GM19455 (cell line): ENCODE results near the gene IL20.
"Not testable (repeated sequence)": the region's sequence is repeated elsewhere in the genome, so short reads cannot be mapped to it uniquely, and the experiment has no call there.

Experiments used
- ATAC-seq: cut with Tn5 transposase; IDR thresholded peaks from one replicate; pipeline ENCODE4 v1.9.1; 2021; ENCODE audit not compliant: unreplicated experiment

IL20 gene

DNA sequence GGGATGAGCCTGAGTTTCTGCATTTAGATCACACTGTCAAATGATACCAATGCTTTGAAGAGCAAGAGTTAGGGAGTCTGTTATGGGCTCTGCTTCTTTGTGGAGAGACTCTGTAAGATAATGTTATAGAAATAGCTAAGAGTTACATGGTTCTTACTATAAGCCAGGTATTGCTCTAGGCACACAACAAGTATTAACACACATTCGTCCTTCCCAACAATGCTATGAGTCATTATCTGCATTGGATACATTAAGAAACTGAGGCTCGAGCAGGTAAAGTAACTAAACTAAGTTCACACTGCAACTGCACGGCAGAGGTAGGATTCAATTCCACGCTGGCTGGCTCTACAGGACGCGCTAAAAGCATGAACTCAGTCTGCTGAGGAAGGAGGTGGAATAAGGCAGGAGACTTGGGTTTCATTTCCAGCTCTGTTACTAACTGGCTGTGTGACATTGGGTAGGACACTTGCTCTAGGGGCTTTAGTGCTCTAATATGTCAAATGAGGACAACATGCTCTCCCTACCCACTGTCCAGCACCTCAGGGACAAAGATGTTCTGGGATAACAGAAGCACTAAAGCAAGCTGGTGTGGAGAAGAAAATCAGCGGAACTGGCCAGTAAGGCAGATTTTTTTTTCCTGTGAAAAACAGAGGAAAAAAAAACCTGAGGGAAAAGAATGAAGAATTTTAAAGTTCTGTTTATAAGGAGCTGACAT is 23.7 kb upstream of the IL20 start:
- ATAC-seq = no peak

DNA sequence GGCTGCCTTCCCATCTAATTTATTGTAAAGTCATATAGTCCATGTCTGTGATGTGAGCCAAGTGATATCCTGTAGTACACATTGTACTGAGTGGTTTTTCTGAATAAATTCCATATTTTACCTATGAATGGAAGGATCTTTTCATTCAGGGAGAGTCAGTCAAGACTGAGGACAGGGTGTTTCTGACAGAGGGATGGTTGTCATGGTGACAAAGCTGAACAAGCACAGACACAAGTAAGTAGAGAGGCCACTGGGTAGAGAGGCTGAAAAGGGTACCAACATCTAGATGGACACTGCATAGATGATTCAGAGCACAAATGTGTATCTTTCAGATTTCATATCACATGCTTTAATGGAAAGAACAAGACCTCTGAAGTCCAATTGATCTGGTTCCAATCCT is 22.6 kb upstream of the IL20 start:
- ATAC-seq = no peak

DNA sequence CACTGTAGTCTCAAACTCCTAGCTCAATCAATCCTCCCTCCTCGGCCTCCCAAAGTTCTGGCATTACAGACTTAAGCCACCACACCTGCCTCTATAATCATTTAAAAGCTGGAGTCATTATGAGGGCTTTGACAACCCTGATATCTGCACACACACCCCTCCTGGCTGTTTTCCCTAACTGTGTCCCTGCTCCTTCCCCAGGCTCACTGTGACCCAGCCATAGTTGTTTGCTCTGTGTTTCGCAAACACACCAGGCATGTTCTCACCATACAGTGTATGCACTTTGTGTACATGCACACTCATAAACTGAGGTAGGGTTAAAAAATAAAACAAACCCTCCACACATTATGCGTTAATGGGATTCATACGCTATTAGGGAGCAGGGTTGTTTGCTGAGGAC is 21.8 kb upstream of the IL20 start:
- ATAC-seq = no peak

DNA sequence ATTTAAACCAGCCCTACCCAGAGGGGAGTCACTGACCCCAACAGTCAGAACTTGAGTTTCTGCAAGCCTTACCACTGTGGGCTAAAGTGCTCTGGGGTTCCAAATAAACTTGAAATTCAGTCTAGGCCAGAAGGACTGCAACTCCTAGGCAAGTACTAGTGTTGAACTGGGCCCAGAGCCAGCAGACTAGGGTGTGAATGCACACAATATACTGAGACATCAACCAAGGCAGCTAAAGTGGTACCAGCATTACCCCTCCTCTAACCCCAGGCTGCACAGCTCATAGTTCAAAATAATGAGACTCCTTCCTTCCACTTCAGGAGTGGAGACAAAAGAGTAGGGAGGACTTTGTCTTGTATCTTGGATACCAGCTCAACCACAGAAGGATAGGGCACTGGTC is 18.9 kb upstream of the IL20 start:
- ATAC-seq = no peak

DNA sequence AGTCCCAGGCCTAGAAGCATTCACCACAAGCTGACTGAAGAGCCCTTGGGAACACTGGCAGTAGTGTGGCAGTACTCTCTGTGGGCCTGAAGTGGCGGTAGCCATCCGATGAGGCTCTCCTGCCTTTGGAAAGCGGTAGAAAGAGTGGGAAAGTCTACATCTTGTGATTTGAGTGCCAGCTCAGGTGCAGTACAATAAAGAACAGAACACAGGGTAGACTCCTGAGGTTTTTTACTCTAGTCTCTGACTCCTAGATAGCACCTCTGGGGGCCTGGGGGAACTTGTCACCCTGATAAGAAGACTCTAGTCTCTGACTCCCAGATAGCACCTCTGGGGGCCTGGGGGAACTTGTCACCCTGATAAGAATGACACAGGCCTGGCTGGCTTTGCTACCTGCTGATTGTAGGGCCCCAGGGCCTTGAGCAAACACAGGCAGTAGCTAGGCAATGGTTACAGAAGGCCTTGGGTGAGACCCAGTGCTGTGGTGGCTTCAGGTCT is 18.0 kb upstream of the IL20 start:
- no peak for ATAC-seq

DNA sequence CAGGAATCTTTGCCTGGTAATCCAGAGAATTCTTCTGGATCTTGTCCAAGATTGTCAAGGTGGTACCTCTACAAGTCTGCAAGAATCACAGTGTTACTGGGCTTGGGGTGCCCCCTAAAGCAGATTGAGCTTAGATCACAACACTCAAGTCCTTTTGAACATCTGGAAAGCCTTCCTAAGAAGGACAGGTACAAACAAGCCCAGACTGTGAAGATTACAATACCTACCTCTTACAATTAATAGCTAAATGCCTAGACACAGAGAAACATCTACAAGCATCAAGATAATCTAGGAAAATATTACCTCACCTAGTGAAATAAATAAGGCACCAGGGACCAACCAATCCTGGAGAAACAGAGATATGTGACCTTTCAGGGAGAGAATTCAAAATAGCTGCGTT is 17.5 kb upstream of the IL20 start:
- no peak for ATAC-seq

DNA sequence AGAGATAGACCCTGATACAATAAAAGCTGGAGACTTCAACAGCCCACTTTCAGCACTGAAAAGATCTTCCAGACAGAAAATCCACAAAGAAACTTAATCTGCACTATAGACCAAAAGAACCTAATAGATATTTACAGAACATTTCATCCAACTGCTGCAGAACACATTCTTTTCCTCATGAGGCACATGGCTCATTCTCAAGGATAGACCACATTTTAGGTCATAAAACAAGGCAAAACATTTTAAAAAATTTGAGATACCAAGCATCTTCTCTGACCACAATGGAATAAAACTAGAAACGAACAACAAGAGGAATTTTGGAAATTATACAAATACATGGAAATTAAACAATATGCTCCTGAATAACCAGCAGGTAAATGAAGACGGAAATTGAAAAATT is 15.0 kb upstream of the IL20 start:
- no peak for ATAC-seq

DNA sequence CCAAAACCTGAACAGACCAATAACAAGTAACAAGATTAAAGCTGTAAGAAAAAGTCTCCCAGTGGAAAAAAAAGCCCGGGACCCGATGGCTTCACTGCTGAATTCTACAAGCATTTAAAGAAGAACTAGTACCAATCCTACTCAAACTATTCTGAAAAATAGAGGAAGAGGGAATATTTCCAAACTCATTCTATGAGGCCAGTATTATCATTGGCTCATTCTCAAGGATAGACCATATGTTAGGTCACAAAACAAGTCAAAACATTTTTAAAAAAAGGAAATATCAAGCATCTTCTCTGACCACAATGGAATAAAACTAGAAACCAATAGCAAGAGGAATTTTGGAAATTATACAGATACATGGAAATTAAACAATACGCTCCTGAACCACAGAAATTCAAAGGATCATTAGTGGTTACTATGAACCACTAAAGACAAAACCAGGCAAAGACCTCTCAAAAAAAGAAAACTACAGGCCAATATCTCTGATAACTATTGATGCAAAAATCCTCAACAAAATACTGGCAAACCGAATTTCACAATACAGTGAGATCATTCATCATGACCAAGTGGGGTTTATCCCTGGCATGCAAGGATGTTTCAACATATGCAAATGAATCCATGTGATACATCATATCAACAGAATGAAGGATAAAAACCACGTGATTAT is 13.9 kb upstream of the IL20 start:
- no peak for ATAC-seq

DNA sequence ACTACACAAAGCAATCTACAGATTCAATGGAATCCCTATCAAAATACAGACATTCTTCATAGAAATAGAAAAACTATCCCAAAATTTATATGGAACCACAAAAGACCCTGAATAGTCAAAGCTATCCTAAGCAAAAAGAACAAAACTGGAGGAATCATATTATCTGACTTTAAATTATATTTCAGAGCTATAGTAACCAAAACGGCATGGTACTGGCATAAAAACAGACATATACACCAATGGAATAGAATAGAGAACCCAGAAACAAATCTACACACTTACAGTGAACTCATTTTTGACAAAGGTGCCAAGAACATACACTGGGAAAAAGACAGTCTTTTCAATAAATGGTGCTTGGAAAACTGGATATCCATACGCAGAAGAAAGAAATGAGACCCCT is 12.8 kb upstream of the IL20 start:
- not testable (repeated sequence) for ATAC-seq

DNA sequence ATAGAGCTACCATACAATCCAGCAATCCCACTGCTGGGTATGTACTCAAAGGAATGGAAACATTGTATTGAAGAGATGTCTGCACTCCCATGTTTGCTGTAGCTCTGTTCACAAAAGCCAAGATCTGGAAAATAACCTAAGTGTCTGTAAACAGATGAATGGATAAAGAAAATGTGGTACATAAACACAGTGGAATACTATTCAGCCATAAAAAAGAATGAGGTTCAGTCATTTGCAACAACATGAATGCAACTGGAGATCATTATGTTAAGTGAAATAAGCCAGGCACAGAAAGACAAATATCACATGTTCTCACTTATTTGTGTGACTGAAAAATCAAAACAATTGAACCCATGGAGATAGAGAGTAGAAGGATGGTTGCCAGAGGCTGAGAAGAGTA is 11.7 kb upstream of the IL20 start:
- ATAC-seq = not testable (repeated sequence)

DNA sequence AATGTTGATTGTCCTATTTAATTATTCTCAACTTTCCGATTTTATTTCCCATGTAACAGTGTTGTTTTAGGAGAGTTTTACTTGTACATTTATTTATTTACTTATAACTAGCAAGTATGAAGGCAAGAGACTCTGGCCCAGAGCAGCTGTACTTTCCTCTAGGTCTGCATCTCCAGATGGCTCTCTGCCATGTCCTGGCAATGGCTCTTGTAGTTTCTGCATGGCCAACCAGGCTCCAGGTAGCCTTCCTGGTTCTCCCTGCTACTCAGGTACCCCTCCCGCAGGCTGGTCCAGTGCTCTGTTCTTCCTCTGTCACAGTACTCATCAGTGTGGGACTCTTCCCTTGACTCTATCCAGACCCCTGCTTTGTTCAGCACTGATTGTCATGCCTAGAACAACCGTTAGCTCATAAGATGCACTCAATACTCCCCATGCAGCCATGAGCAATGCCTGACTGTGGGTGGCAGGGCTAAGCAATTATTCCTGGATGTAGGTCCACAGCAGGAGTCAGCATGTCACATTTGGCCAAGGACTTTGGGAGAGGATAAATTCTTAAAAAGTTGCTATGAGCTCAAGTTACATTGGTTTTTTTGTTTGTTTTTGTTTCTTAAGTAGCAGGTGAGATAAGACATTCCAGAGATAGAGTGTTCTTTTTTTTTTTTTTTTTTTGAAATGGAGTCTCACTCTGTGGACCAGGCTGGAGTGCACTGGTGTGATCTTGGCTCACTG is 10.9 kb upstream of the IL20 start:
- ATAC-seq = no peak

DNA sequence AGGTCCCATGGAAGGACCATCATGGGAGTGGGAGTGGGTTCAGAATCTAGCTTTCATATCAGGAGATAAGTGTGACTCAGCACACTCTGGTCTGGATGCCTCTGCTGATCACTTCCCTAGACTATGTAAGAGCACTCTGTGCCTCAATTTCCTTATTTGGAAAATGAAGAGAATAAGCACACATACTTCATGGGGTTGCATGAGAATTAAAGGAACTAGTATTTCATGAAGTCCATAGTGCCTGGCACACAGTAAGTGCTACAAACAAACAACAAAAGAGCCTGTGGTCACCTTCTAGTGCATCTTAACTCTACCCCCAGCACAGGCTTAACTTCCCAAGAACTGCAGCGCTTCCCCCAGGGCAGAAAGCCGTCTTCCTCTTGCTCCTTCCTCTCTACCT is 9.6 kb upstream of the IL20 start:
- no peak for ATAC-seq

DNA sequence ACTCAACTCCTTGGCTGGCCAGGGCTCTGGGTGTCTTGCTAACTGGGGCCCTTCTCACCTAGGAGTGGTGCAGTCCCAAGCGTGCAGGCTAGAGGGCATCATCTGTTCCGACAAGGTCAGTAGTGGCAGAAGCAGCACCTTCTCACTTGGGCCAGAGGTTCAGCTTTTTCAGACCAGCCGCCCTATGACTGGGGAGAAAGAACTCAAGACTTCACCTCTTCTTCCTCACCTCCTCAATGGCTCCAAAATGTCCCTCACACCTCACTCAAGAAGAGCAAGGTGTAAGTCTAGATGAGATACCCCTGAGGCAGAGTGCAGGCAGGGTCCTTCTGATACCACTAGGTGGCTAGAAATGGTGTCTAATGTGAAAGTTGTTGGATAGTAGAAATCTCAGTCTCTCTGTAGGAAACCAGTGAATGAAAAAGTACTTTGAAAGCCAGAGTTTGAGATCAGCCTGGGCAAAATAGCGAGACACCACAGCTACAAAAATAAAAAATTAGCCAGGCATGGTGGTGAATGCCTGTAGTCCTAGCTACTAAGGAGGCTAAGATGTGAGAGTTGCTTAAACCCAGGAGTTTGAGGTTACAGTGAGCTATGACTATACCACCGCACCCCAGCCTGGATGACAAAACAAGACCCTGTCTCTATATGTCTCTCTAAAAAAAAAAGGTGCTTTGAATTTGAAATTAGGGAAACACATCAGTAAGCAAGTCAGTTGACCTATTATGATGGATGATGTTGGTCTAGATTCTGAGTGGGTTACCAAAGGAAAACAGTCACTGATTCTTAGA is 8.6 kb upstream of the IL20 start:
- ATAC-seq = no peak

DNA sequence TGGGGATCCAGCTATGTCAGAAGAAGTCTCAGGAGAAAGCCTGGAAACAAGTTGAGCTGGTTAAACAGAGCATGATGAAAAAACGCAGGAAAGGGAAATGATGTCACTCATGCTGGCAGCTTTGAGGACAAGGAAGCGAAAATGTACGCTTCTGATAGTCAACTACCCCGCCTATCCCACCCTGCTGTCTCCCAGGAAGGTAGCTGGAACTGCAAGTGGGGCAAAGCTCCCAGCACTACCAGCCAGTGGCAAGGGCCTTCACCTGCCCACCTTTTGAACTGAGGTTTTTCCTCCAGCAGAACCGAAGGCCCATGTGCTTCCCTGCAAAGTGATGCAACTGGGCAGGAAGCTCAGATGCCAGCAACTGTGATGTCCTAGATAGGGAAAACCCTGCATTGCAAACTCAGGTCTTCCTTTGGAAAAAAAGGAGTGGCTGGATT is 6.3 kb upstream of the IL20 start:
- ATAC-seq = no peak

DNA sequence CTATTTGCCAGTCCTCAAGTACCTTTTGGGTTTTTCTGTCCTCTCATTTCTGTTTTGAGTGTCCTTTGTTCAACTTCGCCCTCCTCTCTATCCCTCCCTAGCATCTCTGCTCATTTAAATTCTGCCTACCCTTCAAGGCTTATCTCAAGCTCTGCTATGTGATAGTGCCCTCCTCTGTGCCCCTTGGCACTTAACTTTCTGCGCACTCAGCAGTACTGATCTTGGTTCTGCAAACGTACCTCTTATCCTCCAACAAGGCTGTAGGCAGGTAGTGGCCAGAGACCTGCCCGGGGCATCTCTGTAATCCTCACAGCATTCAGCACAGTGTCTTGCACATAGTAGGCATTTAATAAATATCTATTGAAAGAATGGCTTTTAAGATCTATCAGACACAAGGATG is 5.3 kb upstream of the IL20 start:
- no peak for ATAC-seq

DNA sequence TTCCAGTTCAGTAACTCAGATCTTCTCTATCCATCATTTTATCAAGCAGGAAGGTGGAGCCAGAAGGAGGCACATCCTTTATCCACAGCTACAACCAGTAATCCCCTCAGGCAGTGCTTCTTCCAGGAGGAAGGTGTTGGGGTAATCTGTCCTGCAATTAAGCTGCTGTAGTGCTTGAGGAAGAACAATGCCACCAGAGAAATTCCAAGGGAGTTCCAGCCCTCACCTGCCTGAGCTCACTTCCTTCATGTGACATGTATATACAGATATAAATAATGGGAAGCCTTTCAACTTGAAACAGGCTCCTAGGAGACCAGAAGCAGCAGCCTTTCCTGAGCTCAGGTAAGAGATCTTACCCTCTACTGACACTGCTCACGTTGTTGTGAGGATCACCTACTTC is 2.2 kb upstream of the IL20 start:
- no peak for ATAC-seq

DNA sequence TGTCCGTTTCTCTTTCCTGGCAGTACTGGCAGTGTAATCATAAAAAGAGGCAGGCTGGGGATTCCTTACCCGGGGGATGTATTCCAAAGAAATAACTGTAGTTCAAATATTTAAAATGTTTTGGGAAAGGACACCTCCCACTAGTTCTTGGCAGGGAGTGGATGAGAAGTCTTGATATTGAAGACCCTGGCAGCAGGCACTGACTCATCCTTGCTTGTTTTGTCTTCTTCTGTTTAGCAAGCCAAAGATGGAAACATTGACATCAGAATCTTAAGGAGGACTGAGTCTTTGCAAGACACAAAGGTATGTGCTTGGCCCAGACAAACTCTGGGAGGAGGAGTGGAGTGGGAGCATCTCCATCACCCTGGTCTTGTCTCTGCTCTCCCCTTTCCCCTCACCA is 639 bp downstream of the IL20 start:
- no peak for ATAC-seq

DNA sequence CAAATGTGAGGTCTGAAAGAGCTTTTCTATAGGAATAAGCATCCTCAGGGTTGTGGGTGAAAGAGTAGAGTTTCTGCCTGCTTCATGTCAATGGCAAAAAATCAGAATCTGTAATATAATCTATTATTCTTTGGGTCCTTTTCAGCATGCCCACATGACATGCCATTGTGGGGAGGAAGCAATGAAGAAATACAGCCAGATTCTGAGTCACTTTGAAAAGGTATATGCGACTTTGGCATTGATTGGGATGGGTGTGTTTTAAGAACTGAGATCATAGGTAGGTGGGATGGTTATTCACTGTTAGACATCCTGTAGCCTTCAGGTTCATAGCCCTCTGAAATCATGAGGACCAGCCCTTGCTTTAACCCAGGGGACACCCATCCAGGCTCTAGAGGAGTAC is 1.8 kb downstream of the IL20 start:
- no peak for ATAC-seq

DNA sequence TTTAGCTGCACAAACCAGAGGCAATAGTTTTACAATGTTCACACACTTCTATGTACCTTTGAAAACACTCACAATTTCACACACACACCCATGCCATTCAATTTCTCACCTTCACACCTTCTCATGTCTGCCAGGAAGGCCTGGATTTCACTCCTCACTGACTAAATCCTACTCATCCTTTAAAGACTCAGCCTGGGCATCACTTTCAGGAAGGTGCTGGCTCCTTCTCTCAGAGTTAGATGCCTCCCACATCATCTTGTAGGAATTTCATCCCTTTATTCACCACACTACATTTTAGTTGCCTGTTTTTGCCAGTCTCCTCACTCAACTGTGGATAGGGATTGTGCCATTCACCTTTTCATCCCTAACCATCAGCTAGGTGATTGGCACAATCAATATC is 2.3 kb downstream of the IL20 start:
- ATAC-seq = no peak

DNA sequence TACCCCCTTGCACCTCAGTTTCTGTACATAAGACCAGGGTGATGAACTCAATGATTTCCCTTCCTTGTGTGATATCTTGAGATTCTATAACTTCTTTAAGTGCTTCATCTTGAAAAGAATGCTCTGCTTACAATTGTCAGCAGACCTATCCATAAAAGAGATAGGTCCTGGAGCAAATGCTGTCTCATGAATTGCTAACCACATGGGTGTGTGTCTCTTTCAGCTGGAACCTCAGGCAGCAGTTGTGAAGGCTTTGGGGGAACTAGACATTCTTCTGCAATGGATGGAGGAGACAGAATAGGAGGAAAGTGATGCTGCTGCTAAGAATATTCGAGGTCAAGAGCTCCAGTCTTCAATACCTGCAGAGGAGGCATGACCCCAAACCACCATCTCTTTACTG is 2.8 kb downstream of the IL20 start:
- ATAC-seq = no peak

DNA sequence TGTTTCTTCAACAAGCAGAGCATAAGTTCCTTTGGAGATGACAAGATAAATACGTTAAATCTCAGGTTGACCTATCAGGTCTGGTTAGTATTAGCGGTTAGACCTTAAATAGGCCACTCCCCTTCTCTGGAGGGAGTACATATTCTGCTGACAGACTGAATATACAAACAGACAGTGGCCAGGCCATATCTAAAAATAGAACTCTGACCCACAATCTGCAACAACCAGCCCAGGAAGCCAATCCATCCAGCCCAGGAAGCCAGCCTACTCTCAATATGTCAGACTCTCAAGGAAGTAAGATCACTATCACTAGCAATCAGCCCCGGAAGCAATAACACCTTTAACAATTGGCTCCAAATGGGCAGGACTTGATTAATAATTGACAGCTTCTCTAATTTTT is 6.7 kb downstream of the IL20 start:
- no peak for ATAC-seq
